Measurements from ENCODE around the gene HAL.

Gene HAL

DNA sequence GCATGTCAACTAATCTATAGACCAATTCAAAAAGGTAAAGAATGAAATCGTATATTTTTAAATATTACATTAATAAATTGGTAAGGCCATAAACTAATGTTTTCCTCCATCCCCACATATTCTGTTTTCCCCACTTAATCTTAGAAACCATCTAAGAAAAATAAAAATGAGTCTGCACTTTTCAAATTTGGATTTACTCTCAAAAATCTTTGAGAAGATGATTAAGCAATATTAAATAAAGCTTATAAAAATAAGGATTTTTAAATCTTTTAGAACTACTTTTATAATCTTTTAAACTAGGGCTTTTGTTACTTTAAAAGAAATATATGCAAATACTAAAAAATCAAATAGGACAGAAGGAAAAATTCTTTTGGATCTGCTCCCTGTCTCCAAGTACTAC is 10.6 kb upstream of the HAL start:
- no peak for DNase-seq

GRCh38 chr12:96000858-96001257 is 4.7 kb upstream of the HAL start:
- no peak for DNase-seq

DNA sequence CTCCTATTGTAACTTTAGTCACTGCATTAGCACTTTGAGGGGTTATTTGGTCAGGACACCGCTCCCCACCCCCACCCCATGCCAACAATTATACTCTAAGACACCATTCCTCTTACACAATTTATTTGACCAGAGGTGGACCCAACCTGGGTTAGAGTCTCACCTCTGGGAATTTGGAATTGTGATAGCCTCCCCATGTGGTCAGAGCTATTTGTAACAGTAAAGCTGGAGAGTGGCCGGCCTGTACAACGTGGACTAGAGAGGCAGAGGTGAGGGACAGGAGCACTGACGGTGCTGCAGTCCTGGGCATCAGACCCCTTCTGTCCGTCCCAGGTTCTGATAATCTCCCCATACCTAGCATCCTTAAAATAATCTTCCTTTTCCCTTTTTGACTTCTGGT is 3.3 kb upstream of the HAL start:
- no peak for DNase-seq

DNA sequence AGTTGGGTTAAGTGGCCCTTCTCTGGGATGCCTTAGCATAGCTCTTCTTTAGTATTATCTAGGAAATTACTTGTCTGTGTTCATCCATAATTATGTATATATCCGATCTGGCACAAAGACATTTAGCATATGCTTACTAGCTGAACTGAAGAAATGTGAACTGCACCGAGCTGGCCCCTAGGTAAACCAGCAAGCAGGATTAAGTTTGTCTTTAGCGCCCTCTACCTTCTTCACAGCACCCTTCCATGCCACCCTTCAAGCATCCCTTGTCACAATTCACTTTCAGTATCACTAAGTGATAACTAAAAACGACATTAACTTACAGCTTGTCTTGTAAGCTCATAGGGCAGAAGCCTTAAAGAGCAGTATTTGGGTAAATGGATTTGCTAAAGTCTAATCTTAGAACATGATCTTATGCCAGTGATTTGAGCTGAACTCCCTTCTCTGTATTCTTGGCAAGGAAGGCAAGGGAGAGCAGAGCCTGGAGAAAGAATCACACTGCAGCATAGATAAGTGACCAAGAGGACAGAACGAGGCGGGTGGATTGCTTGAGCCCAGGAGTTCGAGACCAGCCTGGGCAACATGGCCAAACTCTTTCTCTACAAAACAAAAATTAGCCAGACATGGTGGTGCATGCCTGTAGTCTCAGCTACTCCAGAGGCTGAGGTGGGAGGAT is 2.6 kb upstream of the HAL start:
- DNase-seq = peak; percentile 87

DNA sequence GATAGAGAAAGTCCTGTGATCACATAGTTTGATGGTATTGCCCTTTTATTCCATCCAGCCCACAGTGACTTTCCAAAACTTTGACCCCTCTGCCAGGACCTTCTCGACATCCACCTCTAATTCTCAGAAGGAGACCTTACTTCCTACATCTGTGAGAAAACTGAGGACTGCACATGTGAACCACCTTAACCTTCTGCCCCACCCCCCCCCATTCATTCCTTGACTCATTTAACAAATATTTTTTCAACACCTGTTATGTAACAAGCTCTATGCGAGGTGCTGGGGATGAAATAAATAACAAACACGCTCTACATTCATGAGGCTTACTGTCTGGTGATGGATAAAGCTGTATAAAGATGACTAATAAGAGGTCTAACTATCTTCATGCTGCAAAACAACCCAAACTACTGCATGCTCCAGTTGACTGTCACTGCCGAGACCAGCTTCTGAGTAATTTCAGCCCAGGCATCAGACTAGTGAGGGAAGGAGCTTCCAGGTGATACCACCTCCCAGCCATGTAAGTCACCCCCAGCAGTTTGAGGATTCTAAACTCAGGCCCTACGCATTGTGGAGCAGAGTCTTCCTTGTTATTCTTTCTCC is 1.9 kb upstream of the HAL start:
- DNase-seq = peak; percentile 77

DNA sequence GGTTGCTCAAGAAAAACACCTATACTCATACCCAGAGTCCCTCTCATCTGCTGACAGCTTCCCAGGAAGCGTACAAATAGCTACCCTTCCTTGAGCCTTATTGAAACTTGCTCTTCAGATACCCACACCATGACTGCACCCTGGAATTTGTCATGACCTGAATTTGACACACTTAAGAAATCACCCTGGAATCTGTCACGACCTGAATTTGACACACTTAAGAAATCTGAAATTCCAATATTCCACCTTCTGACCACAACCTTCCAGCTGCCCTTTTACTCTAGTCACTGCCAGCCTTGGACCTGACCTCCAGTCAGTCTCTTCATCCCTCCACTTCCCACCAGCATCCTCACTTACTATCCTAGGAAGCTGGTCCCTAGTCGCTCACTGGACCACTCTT is 1.1 kb upstream of the HAL start:
- DNase-seq = no peak

GRCh38 chr12:95995238-95996031 is 709 bp downstream of the HAL start:
- DNase-seq = no peak

- no peak for DNase-seq
Measured at GRCh38 chr12:95994476-95994875, 1.7 kb downstream of the HAL start.

DNA sequence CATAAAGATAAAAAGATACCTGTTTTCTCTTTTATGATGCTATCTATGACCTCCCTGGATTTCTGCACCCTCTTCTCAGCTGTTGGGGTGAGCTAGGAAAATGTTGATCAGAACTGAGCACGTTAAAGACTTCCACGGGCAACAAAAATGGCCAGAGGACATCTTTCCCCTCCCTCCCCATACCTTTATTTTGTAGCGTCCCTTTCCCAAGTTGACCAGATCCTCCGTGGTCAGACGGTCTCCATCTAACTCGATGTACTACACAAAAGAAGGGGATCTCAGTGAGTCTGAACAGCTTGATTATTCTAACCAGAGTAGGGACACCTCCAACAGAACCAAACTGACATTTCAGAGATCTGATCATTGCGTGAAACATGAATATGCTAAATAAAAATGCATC is 2.2 kb downstream of the HAL start:
- DNase-seq = no peak

DNA sequence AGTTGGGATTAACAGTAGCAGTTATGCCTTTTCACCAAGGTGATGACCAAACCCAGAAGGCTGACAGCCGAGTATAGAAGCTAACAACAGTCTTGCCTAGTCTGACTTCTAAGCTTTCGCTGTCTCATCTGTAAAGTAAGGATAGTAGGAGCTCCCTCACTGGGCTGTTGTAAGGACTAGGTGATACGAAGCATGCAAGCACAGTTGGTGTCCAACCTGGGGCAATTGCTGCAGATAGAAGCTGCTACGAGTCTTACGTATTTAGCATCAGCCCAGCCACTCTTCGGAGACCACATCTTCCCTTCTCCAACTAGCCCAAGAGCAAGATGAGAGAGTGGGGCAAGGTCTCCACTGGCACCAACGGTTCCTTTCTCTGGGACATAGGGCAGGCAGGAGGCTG is 6.0 kb downstream of the HAL start:
- DNase-seq = no peak

GRCh38 chr12:95989504-95990123 is 6.5 kb downstream of the HAL start:
- DNase-seq = no peak

- DNase-seq = no peak
Measured at GRCh38 chr12:95988506-95989275, 7.5 kb downstream of the HAL start.

GRCh38 chr12:95986635-95987570 is 9.2 kb downstream of the HAL start:
- DNase-seq = no peak

DNA sequence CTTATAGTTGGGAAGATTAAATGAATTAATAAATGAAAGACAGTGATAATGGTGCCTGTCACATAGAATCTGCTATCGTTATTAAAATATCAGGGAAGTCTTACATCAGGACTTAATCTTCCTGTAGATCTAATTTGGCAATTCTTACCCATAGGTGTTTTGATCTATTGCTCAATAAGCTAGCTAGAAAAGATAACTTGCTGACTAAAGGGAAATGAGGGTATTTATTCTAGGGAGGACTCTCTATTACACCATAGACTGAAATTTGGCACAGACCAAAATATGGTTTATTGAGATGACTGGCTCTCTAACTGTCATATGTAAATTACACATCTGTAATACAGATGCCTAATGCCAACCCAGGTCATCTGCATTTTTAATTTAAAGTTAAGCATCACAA is 11.5 kb downstream of the HAL start:
- no peak for DNase-seq

DNA sequence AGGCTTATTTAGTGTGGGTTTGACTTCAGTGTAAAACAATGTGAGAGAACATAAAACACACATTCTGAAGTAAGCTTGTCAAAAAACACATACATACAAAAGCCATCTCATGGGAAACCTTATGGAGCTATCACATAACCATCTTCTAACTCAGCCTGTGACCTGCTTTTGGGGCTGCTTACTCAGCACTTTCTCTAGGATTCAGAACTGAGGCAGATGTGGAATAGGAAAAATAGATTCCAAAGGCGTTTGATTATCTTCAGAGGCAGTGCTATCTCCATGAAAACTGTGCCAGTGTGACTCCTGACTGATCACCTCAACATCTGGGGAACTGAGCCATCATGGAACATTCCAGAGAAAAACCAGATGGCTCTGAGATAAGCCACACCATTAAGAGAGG is 13.5 kb downstream of the HAL start:
- no peak for DNase-seq

GRCh38 chr12:95980437-95980836 is 15.7 kb downstream of the HAL start:
- DNase-seq = no peak

DNA sequence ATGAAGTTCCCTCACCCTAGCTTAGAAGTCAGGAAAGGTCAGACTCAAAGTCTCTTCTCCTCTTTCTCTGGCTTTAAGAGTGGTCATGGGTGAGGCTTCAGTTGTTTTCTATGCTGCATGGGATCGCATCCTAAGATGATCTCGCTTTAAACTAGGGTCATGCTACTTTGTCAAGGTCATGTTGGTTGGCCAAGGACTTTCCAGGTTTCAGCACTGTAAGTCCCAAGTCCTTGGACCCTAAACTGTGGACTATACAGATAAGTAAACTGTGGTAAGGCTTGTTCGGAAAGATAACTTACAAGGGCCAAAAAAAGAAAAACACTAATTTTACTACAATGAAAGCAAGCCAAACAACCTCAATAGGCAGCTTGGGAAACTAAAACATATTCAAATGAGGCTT is 17.4 kb downstream of the HAL start:
- no peak for DNase-seq

DNA sequence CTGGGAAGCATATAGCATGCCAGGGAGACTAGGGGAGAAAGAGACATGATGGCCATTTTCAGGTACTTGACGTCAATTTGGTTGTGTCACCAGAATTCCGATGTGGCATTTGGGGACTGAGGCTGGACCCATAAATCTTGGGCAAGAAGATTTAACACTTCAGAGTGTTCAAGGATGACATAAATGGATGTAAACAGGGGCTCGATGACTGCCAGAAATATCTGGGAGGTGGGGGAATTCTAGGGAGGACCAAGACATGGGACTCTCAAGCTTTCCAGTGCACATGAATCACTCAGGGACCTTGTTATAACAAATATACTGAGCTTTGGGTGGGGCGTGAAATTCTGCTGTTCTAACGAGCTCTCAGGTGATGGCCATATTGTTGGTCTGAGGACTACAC is 17.8 kb downstream of the HAL start:
- no peak for DNase-seq

DNA sequence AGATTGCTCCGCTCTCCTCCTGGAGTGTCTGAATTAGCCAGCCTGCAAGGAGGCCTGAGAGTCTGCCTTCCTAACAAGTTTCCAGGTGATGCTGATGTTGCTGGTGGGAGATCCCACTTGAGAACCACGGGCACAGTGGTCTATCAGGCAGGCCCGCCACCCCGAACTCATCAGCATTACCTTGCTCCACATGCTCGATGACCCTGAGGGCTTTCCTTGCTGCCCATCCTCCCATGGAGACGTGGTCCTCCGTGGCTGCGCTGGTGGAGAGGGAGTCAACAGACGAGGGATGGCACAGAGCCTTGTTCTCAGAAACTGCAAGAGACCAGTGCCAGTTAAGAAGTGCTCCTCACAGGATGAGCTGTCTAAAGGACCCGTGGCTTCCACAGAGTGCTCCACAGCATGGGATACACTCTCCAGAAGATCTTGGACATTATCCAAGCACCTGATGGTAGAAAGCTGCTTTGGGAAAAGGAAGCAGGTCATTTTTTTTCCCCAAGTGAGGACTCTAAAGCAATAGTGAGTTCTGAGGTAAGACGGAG is 18.3 kb downstream of the HAL start:
- DNase-seq = no peak

- DNase-seq = no peak
Measured at GRCh38 chr12:95976416-95976832, 19.7 kb downstream of the HAL start.

DNA sequence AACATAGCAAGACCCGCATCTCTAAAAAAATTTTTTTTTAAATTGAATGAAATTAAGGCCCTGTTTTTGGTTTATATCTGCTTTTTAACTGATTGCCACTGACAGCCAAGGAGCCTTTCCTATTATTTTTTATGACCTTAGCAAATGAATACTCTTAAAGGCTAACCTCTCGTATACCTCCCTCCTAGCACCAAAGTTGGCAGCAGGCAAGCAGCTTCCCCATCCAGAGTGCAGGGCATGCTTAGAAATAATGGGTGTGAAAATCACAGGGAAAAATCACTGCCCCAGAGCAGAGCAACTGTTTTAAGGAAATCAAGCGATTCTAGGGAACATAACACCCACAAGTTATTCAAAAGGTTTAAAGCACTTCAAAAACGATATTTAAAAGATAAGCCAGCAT is 20.7 kb downstream of the HAL start:
- no peak for DNase-seq

- DNase-seq = no peak
Measured at GRCh38 chr12:95974358-95974757, 21.8 kb downstream of the HAL start.

Data from activated CD4-positive, alpha-beta T cell treated with anti-CD3 and anti-CD28 coated beads, Interleukin-10, Interleukin-2, amounts not matched to agents 100 ng/mL and 50 ng/mL, durations not matched to agents 16 hours and 8 hours (primary cell).